PC-3 (cell line): ENCODE measurements around the gene FFAR1. TPM values are rescaled to one million over a fixed set of nuclear protein-coding genes. Genes with fewer than 3 reads are reported as not detected.

Experiments
- ATAC-seq: fragments of 200-7000 bp; cut with Tn5 transposase; 2 replicates; pipeline ENCODE4 v1.9.1; 2020; ENCODE audit warnings: mild to moderate bottlenecking, moderate library complexity
- BruUV-seq: library from RNA; stranded (reverse); fragments of 400-500 nt; replicated peaks from 2 replicates; lab custom pipeline; 2021; lab: Mats Ljungman, UMichigan
- CTCF ChIA-PET: fragments of 300-600 bp; sonication (Branson Sonifier 250); formaldehyde crosslinking; loops from one replicate; lab custom pipeline; 2022; ENCODE audit warnings: antibody characterized with exemption; lab: Charles Lee
- POLR2A ChIA-PET: fragments of 300-600 bp; sonication (Branson Sonifier 250); formaldehyde crosslinking; loops from one replicate; lab custom pipeline; 2022; ENCODE audit warnings: antibody characterized with exemption; ENCODE audit not compliant: unreplicated experiment; lab: Charles Lee
- DNase-seq: peaks from one replicate; pipeline ENCODE4 v3.0.0-alpha.2; 2015
- H2AFZ ChIP-seq: fragments of 300-600 bp; sonication (generic); 2 replicates; pipeline ENCODE4 v1.6.0; 2016; ENCODE audit warnings: antibody characterized with exemption, low read length
- H3F3A ChIP-seq: fragments of 300-600 bp; sonication (generic); one replicate; pipeline ENCODE4 v1.6.0; 2017; ENCODE audit warnings: antibody characterized with exemption, low read length, control low read depth, mild to moderate bottlenecking; ENCODE audit not compliant: unreplicated experiment
- H3K27ac ChIP-seq: fragments of 300-600 bp; sonication (generic); 2 replicates; pipeline ENCODE4 v1.5.1; 2016; ENCODE audit warnings: mild to moderate bottlenecking, low read length
- H3K27me3 ChIP-seq: fragments of 300-600 bp; sonication (generic); 2 replicates; pipeline ENCODE4 v1.6.1; 2016; ENCODE audit warnings: low read length, mixed read lengths
- H3K36me3 ChIP-seq: fragments of 300-600 bp; sonication (generic); 2 replicates; pipeline ENCODE4 v1.6.1; 2016; ENCODE audit warnings: low read depth, mixed run types, low read length, mixed read lengths
- H3K4me1 ChIP-seq: fragments of 300-600 bp; sonication (generic); 2 replicates; pipeline ENCODE4 v1.5.1; 2016; ENCODE audit warnings: low read length; ENCODE audit not compliant: insufficient read depth
- H3K4me2 ChIP-seq: fragments of 300-600 bp; sonication (generic); 2 replicates; pipeline ENCODE4 v1.6.0; 2016; ENCODE audit warnings: low read length
- H3K4me3 ChIP-seq: fragments of 300-600 bp; sonication (generic); 2 replicates; pipeline ENCODE4 v1.5.1; 2016; ENCODE audit warnings: mild to moderate bottlenecking, low read length, mixed read lengths
- H3K79me2 ChIP-seq: fragments of 300-600 bp; sonication (generic); 2 replicates; pipeline ENCODE4 v1.6.1; 2017; ENCODE audit warnings: low read length, mixed read lengths
- H3K9ac ChIP-seq: fragments of 300-600 bp; sonication (generic); 2 replicates; pipeline ENCODE4 v1.6.0; 2016; ENCODE audit warnings: mild to moderate bottlenecking, low read length
- H3K9me2 ChIP-seq: fragments of 300-600 bp; sonication (generic); replicated peaks from 2 replicates; pipeline ENCODE4 v1.6.1; 2016; ENCODE audit warnings: mixed run types, low read length, mixed read lengths
- H3K9me3 ChIP-seq: fragments of 300-600 bp; sonication (generic); 2 replicates; pipeline ENCODE4 v1.6.1; 2016; ENCODE audit warnings: low read length, mixed read lengths
- H4K20me1 ChIP-seq: fragments of 300-600 bp; sonication (generic); 2 replicates; pipeline ENCODE4 v1.6.1; 2016; ENCODE audit warnings: low read length, mixed read lengths
- CTCF ChIP-seq: fragments of 300-600 bp; sonication (generic); conservative IDR thresholded peaks from 2 replicates; pipeline ENCODE4 v1.5.1; 2017; ENCODE audit warnings: antibody characterized with exemption, low read depth, mild to moderate bottlenecking, low read length
- EZH2 ChIP-seq: fragments of 300-600 bp; sonication (generic); IDR thresholded peaks from one replicate; pipeline ENCODE4 v1.6.1; 2017; ENCODE audit warnings: antibody characterized with exemption, mild to moderate bottlenecking, low read length; ENCODE audit not compliant: unreplicated experiment
- EZH2phosphoT487 ChIP-seq: fragments of 300-600 bp; sonication (generic); IDR thresholded peaks from 2 replicates; pipeline ENCODE4 v1.6.1; 2018; ENCODE audit warnings: mild to moderate bottlenecking, antibody characterized with exemption, low read length, borderline replicate concordance
- intact Hi-C: fragments of 100-400 bp; cut with micrococcal nuclease; formaldehyde crosslinking; loops from 2 replicates; pipeline ENCODE4 v1.9.0; 2023
- total RNA-seq: library from RNA; depleted of rRNA; stranded (reverse); fragments of >200 nt; gene quantifications from 2 replicates; pipeline ENCODE4 v1.2.3, GENCODE V29; 2014

The FFAR1 gene
- total RNA-seq, 1 experiment from 2014 or later, result not detected

DNA sequence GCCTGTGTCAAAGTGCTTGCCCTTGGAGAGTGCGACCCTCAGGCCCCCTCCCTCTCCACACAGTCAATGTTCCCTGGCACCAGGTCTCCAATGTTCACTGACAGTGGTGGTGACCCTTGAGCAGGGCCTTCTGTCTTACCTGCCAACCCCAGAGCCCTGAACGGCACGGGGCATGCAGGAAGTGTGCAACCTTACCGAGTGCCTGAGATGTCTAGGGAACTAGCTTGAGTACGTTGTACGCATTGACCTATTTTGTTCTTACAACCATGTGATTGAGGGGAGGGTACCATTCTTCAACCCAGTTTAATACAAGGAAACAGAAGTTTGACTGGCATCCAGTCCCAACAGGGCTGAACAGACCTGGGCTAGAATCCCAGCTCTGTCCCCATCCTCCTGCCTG lies 42.5 kb upstream of the FFAR1 start:
- H3K79me2 ChIP-seq, result no peaks in the 10 kb centered on the region
- no peak for DNase-seq
- H3K4me3 ChIP-seq, result no peak overlapping the region
- H3K4me1 ChIP-seq, result no peaks in the 10 kb centered on the region
- no peaks in the 10 kb centered on the region for H3F3A ChIP-seq
- H3K9me3 ChIP-seq, result no peaks in the 10 kb centered on the region
- H4K20me1 ChIP-seq, result no peaks in the 10 kb centered on the region
- H3K27me3 ChIP-seq, result no peaks in the 10 kb centered on the region
- H3K9me2 ChIP-seq, result no peaks in the 10 kb centered on the region
- H3K36me3 ChIP-seq, result no peaks in the 10 kb centered on the region
- TF ChIP-seq EZH2 (no peak), EZH2phosphoT487 (no peak), CTCF (no peak)
- H3K27ac ChIP-seq, result no peak overlapping the region
- intact Hi-C loops, result no loop called here
- POLR2A ChIA-PET, result no interaction called here
- H2AFZ ChIP-seq, result no peak overlapping the region
- BruUV-seq, result no TSS peak
- no peak for ATAC-seq
- no peak overlapping the region for H3K4me2 ChIP-seq
- no peak overlapping the region for H3K9ac ChIP-seq
- CTCF ChIA-PET, result no interaction called here

- no TSS peak for BruUV-seq
- 0 out of 2 replicates have a peak, but pooled peaks have one; percentile 31 for ATAC-seq
Measured at GRCh38 chr19:35306473-35307246, 41.0 kb upstream of the FFAR1 start.

More at GRCh38 chr19:35306473-35307246, 41.0 kb upstream of the FFAR1 start:
- Histone ChIP-seq H3K9ac (no peak overlapping the region), H3K79me2 (no peaks in the 10 kb centered on the region), H3K4me3 (no peak overlapping the region), H3F3A (no peaks in the 10 kb centered on the region), H3K4me2 (no peak overlapping the region), H3K36me3 (no peaks in the 10 kb centered on the region), H2AFZ (no peak overlapping the region), H3K27me3 (no peaks in the 10 kb centered on the region), H3K27ac (no peak overlapping the region), H3K9me2 (no peaks in the 10 kb centered on the region), H4K20me1 (no peaks in the 10 kb centered on the region), H3K4me1 (no peaks in the 10 kb centered on the region), H3K9me3 (no peaks in the 10 kb centered on the region)
- DNase-seq, result peak; percentile 50
- intact Hi-C loops, result no loop called here
- TF ChIP-seq CTCF (peak; percentile 43), EZH2phosphoT487 (no peak)
- ChIA-PET POLR2A (interaction anchor here (0.6 kb wide), 1 partner anchor 12 kb away, joined by 3 read pairs; no protein-coding TSS in a partner anchor), CTCF (no interaction called here)
